GM19438 (cell line): ENCODE data around the gene PLXND1.

ENCODE experiments used
- ATAC-seq: cut with Tn5 transposase; IDR thresholded peaks from one replicate; pipeline ENCODE4 v1.9.1; 2021; ENCODE audit warnings: low read depth; ENCODE audit not compliant: unreplicated experiment

Gene PLXND1

DNA sequence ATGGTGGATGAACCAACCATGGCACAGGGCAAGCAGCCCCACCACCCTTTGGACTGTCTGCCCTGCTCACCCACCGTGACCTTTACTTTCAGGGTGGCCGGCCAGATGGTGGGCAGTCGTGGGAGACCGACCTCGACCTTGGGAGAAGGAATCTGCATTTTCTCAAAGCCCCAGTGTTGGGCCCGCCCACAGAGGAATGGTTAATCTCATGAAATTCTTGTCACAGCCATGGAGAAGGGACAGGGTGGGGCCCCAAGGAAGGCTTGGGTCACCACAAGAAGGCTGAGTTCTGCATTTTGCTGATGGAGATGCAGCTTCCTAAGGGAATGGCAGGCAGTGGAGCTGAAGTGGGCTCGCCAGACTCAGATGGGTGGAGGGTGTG, 2.9 kb downstream of the PLXND1 start:
- no peak for ATAC-seq

GRCh38 chr3:129602730-129603560, 3.5 kb downstream of the PLXND1 start:
- ATAC-seq = no peak

DNA sequence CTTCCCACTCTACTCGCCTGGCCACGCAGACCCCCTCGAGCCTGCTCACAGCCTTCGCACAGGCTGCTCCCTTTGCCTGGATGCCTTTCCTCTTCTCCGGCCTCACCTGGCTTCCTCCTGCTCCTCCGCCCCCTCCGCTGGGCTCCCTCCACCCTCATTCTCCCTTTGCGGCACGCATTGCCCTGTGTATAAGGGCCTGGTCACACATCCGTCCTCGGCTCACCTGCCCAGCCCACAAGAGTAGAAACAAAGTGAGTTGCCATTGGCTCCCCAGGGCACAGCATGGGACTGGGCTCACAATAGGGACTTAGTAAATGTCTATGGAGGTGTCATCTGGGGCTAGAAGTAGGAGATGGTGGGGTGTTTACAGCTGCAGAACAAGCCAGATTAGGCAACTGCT, 4.2 kb downstream of the PLXND1 start:
- no peak for ATAC-seq

GRCh38 chr3:129601713-129602112, 4.8 kb downstream of the PLXND1 start:
- ATAC-seq = no peak

- no peak for ATAC-seq
Measured at GRCh38 chr3:129600348-129600747, 6.1 kb downstream of the PLXND1 start.

DNA sequence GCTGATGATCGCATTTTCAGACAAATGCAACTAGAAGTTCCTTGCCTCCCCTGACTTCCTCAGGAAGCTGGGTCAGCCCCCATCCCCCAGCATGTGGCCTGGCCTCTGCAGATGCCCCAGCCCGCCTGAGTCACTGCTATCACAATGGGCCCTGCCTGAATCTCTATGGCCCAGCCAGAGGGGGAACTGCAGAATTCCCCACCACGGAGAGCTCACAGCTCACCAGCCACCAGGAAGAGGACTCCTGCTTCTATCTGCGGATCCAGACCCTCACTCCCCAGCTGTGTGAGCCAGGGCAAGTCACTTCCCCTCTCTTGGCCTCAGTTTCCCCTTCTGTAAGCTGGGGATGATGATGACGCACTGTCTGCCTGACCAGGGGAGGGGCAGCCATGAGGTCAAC, 6.9 kb downstream of the PLXND1 start:
- no peak for ATAC-seq

GRCh38 chr3:129599073-129599472, 7.4 kb downstream of the PLXND1 start:
- no peak for ATAC-seq

- ATAC-seq = no peak
Measured at GRCh38 chr3:129598484-129598883, 8.0 kb downstream of the PLXND1 start.

DNA sequence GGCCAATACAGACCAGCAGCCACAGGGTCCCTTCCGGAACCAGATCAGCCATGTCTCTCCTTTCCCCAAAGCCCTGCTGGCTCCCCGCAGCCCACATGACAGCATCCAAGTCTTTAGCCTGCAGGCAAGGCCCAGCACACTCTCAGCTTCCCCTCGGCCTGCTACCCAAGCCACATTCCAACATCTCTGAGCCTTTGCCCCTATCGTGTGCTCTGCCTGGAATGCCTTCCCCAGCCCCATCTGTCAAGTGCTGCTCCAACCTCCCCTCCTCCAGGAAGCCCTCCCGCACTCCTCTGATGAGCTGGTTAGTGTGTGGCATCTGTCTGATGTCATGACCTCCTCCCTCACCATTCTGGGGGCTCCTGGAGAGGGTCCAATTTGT, 8.5 kb downstream of the PLXND1 start:
- no peak for ATAC-seq

GRCh38 chr3:129597087-129597999, 9.1 kb downstream of the PLXND1 start:
- ATAC-seq = no peak

- no peak for ATAC-seq
Measured at GRCh38 chr3:129596194-129597086, 10.0 kb downstream of the PLXND1 start.

GRCh38 chr3:129595544-129596193, 10.8 kb downstream of the PLXND1 start:
- no peak for ATAC-seq

DNA sequence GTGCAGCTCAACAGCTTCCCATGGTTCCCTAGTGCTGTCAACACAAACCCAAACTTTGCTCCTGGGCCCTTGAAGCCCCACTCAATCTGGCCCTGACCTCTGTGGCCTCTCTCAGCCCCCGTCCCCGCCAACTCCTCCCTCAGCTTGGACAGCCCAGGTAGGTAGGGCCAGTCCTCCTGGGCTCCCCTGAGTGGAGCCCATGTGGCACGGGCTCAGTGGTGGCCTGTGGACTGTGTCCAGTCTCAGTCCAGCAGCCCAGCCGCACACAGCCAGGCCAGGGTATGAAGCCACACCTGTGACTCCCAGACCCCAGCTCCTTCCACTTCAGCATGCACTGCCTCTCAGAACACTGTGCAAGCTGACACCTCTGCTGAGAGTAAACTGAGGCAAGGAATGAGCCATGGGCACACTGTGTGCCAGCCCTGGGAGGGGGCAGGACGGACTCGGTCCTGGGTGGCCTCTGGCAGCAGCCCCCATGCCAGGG, 11.5 kb downstream of the PLXND1 start:
- no peak for ATAC-seq

DNA sequence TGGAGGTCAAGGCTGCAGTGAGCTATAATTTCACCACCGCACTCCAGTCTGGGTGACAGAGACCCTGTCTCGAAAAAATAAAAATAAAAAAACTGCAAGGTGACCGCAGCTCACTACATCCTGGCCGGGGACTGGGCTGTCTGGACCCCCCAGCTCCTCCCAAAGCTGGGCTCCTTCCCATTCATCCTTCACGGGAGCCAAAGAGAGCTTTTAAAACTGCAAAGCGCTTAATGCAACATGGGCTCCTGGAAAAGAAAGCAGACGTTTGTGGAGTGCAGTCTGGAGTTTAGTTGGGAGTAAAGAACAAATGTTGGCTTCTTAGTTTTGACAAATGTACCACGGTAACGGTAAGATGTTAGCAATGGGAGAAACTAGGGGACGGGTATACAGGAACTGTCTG, 12.1 kb downstream of the PLXND1 start:
- ATAC-seq = no peak

DNA sequence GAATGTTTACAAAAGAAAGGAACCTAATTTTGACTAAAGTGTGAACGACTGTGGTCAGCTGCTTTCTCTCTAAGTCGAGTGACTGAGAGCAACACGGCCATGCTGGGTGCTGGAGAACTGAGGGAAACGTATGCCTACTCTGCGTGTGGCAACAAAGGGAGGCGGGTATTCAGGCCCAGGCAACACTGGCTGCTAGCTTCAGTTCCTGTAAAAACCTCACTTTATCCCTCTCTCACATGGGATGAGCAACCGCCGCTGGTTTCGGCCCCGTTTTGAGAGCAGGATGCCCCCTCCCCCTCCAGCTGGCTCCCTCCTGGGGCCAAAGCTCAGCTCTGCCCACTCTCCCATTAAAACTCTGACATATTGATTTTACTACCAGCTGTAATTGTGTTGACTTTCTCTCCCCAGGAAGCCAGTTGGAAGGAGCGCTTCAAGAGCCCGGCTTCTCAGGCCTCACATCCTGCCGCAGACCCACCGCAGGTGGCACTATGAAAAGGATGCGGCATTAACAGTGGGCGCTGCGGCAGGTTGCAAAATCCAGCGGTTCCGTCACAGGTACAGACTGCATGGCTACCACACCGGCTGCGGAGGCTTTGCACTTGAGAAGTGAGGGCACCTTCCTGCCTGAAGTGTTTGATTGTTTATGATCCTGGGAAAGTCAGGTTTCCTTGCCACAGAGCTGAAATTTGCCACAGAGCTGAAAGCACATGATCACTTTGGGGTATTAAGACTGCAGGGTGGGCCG, 12.7 kb downstream of the PLXND1 start:
- no peak for ATAC-seq

DNA sequence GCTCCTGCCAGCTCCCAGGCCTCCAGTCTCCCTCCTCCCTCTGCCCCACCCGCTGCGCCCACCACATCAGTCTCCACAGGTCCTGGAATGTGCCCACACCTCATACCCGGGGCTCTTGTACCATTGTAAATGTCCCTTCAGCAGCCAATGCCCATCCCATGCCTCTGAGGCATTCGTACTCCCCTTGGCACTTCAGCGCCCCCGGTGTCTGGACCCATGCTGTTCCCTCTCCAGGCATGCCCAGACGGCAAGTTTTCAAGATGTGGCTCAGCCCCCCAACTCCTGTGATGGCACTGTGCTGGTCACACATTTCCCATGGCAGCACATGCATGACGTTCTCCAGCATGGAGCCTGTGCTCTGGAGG, 13.3 kb downstream of the PLXND1 start:
- no peak for ATAC-seq

DNA sequence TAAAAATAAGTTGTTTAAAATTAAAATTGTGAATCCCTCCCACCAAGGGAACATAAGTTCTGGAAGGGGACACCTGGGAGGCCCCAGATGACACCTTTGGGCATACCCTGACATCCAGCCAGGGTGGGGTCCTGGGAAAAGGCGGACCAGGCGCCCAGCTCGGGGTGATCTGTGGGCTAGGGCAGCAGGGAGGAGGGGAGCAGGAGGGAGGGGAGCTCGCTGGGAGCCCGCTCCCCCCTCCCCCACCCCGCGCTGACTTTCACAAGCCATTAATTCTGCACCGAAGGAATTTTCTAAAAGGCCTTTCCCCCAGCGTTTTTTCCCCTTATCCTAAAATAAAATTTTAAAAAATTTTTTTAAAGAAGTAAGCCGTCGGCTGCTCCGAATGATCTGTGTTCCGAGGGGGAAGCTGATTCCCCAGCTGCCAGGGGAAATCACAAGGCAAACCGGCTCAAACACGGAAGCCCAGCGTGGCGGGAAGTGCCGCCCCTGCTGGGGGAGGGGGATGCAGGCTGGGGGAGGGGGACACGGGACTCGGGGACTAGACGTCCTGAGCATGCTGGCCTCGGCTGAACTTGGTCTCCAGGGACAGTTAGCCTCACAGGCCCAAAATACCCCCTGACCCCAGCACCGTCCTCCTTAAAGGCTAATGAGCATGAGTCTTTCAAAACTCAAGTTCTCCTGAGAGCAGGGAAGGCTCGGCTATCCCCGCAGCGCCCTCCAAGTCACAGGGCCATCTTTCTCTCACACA, 13.9 kb downstream of the PLXND1 start:
- no peak for ATAC-seq

DNA sequence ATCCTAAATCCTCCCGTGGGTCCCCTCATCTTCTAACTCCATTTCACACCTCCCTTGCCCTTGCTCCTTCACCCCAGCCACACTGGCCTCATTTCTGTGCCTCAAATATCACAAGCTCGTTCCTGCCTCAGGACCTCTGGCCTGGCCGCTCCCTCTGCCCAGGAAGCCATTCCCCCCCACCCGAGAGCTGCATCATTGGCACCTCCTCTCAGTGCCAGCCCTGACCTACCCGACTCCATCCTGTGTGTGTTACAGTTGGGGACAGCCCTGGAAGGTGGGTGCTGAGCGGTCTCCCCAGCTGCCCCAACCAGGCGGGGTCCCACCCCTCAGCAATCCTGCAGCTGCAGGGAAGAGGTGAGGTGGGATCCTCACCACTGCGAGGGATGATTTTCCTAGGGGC, 14.5 kb downstream of the PLXND1 start:
- no peak for ATAC-seq

DNA sequence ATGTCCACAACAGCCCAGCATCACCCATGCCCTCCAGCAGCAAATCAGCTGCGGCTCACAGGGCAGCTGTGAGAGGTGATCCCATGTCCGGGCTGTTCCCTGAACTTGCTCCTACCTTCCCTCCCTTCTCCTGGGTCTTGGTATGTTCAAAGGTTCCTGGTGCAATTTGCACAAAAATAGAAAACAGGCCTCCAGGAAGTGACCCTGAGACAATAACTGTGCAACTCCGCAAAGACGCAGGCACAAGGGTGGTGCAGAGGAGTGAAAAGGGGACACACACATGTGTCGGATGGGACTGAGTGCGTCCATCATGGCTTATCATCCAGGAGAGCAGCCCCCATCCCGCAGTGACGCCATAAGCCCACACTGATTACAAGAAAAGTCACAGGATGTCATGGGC, 16.3 kb downstream of the PLXND1 start:
- no peak for ATAC-seq
